HEK293T (cell line): ENCODE measurements around the gene GOLT1A.

Source experiments
- FOXA1 ChIP-seq: fragments of 450-650 bp; IDR thresholded peaks from 2 replicates; pipeline ENCODE4 v1.6.1; 2016; ENCODE audit warnings: mild to moderate bottlenecking
- NFRKB ChIP-seq: fragments of 450-650 bp; IDR thresholded peaks from 2 replicates; pipeline ENCODE4 v1.6.1; 2016; ENCODE audit warnings: mild to moderate bottlenecking, moderate library complexity

- TF ChIP-seq FOXA1 (no peak), NFRKB (no peak)
Observed at GRCh38 chr1:204246876-204247275, 33.1 kb upstream of the GOLT1A start.
